HG02588 (cell line): ENCODE data around the gene MED16.
A peak's percentile ranks its signal among the peaks of the same experiment; 100 is the strongest.

Source experiments
- ATAC-seq: cut with Tn5 transposase; IDR thresholded peaks from one replicate; pipeline ENCODE4 v1.9.1; 2021; ENCODE audit warnings: mild to moderate bottlenecking, moderate library complexity; ENCODE audit not compliant: unreplicated experiment

The MED16 gene

DNA sequence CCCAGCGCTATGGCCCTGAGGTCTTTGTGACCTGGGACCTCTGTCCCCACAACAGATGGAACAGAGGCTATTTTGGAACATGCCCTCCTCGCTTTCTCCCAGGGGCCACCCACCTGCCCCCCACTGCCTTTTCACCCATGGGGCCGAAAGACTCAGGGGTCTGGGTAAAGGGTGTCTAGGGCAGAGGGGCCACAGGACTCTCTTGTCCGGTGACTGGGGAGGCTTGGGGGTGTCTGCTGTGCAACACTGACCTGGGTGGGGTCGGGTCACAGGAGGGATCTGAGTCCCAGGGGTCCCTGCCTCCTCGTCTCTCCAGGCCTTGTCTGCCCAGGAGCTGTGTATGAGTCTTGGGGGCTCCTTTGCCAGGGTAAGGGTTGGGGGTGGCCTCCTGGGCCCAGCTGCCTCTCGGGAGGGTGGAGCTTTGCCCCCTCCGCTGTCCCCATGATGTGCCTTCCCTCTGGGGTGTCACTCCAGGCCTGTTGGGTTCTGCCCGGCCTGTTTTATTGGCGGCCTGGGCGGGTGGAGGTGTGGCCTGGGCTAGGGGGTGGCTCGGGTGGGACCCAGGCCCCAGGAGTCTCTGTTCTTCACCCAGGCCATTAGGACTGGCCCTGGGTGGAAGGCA is 34.9 kb upstream of the MED16 start:
- no peak for ATAC-seq

DNA sequence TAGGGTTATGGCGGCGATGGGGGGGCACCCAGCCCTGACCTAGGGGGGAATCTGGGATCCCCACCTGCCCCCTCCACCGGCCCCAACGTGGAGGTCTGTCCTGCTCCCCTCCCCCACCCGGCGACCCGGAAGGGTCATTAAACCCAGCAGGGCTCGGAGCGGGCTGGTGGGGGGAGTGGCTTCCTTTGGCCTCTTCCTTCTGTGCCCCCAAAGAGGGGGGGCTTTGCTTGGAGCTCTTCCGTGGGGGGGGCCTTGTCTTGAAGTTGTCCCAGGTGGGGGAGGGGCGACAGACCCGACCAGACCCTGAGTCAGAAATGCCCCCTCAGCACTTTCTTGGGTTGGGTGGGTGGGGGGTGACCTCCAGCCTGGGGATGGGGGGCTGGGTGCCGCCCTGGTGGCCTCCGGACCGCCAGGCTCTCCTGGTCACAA is 34.4 kb upstream of the MED16 start:
- no peak for ATAC-seq

DNA sequence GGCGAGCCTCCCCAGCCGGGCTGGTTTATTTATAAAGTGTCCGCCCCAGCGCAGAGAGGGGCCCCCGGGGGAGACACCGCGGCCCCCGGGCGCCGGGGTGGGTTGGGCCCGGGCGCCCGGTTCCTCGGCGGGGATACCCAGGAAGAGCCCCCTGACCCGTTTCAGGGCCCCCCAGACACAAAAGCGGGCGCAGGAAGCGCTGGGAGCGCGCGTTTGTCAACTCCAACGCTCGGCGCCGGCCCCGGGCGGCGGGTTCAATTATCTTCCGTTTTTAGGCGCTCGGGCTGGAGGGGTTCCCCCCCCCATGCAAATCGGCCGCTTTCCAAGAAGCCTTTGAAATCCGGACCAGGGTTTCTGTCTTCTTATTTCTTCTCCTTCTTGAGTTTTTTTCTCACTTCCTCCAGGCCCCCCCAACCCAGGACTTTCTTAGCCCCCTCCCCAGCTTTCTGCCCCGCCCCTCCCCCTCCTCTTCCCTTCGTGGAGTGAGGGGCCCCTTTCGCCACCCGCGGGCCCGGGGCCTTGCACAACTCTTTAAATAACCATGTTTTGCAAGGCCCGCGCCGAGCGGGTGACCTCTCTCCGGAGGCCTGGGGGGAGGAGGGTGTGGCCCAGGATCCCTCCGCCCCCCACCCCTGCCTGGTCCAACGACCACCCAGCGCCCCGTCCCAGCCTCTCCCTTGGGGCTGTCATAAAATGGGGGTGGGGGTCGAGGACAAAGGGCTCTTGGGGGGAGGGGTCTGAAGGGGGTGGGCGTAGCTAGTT is 33.8 kb upstream of the MED16 start:
- ATAC-seq, result no peak

DNA sequence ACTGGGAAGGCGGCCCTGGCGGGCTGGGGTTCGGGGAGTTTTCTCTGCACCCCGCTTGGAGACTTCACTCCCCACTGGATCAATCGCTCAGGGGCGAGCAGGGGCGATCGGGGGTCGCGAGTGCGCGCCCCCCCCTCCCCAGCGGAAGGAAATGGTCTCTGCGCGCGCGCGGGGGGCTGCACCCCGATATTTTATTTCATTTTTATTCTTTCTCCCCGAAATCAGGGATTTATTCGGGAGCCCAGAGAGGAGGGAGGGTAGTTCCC is 33.3 kb upstream of the MED16 start:
- no peak for ATAC-seq

DNA sequence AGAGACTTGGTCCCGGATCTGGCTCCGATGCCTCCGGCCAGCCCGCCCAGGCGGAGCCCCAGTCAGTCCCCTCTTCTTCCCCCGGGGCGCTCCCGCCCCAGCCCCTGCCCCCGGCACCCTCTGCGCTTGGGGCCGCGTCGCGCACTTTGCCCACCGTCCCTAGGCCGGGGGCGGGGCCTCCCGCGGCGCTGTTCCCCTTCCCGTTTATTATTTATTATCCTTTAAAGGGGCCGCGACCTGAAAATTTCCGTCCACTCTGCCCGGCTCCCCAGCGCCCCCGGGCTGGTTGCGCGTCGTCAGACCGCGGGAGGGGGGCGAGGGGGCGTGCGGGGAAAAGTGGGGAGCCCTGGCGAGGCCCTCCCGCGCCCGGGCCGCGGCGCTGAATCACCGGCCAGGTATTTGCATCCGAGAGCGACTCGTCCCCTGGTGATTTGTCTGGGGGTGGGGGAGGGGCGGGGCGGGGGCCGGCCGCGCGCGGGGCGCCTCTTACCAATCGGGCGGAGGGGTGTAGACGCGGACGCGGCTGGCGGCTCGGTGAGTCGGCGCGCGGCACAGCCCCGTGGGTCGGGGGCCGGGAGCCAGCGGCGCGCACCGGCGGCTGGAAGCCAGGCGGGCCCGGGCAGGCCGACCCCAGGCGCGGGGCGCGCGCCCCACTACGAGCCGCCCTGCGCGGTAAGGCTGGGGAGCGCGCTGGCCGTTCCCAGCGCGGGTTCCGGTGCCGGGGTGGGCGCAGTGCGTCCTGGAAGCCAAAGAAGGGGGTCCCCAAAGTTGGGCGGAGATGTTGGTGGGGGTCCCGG is 32.7 kb upstream of the MED16 start, which contains the start of gene ARID3A:
Gene ARID3A (plus strand): TSS at position 510 of the 797 bp plus-strand sequence. CDS start 3,494 bp downstream, outside the sequence.
- ATAC-seq, result peak; percentile 44

DNA sequence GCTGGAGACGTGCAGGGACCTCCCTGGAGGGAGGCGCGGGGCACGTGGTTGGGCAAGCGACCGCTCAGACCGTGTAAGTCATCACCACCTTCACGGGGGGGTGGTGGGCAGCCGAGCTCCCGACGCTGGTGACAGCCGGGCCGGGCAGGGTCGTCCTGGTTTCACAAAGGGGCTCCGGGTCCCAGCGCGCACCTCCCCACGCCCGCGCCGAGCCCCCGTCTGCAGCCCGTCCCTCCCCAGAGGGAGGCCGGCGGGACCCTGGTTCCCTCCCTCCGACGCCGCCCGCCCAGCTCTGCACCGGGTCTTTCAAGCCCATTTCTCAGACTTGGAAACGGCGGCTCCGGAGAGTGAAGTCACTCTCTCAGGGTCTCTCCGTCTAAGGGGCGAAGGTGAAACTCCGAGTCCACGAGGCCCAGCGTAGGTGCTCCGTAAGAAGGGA is 32.1 kb upstream of the MED16 start:
- ATAC-seq, result peak; percentile 29

DNA sequence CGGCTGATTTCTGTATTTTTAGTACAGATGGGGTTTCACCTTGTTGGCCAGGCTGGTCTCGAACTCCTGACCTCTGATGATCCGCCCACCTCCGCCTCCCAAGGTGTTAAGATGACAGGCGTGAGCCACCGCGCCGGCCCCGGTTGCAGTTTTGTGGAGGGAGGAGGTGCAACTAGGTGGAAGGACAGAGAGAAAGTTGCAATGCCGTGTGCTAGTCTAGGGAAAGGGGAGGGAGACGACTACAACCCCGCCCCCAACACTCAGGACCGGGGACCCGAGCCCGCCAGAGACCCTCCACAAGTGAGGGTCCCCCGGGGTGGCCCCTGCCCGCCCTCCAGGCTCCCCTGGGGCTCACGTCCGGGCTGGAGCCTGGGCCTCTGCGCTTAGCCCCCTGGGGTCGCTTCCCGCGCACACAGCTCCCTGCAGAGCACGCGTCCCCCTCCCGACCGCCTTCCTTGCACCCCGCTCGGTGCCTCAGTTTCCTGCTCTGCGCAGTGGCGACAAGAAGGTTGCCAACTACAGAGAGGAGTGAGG is 31.6 kb upstream of the MED16 start:
- ATAC-seq, result no peak

DNA sequence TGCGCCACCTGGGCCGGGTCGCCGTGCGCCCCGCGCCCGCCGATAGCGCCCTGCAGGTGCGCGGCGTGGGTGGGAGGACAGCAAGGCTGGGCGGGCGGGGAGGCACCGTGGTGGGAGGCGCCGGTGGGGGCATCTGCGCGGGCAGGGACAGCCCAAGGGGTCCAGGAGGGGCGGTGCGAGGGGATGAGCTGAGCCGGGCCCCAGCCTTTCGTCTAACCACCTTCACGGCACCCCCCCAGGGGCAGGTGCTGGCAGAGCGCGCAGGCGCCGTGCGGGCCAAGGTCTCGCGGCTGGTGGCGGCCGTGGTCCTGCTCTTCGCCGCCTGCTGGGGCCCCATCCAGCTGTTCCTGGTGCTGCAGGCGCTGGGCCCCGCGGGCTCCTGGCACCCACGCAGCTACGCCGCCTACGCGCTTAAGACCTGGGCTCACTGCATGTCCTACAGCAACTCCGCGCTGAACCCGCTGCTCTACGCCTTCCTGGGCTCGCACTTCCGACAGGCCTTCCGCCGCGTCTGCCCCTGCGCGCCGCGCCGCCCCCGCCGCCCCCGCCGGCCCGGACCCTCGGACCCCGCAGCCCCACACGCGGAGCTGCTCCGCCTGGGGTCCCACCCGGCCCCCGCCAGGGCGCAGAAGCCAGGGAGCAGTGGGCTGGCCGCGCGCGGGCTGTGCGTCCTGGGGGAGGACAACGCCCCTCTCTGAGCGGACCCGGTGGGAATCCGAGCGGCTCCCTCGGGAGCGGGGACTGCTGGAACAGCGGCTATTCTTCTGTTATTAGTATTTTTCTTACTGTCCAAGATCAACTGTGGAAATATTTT is 27.3 kb upstream of the MED16 start:
- ATAC-seq, result peak; percentile 31

DNA sequence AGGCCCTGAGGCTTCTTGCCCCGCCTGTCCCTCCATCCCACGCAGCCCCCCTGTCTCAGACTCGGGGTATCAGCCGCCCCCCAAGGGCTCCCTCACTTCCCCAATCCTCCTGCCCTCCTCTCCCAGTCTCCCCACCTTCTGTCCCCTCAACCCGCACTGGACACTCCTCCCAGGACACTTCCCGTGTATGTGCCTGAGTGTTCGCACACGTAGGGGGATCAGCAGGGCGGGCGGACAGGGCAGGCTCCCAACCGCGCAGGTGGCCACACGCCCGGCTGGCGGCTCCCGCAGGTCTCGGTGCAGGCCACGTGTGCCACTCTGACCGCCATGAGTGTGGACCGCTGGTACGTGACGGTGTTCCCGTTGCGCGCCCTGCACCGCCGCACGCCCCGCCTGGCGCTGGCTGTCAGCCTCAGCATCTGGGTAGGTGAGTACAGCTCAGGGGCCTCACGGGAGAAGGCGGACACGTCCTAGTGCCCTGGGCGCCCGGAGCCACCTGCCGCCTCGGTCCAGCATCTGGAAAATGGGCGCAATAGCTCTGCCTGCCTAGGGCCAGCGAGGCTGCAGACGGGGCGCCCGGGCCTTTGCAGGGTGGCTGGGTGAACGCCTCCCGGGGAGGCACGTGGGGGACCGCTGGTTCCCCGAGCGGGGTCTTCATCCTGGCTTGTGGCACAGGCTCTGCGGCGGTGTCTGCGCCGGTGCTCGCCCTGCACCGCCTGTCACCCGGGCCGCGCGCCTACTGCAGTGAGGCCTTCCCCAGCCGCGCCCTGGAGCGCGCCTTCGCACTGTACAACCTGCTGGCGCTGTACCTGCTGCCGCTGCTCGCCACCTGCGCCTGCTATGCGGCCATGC is 26.4 kb upstream of the MED16 start:
- no peak for ATAC-seq

DNA sequence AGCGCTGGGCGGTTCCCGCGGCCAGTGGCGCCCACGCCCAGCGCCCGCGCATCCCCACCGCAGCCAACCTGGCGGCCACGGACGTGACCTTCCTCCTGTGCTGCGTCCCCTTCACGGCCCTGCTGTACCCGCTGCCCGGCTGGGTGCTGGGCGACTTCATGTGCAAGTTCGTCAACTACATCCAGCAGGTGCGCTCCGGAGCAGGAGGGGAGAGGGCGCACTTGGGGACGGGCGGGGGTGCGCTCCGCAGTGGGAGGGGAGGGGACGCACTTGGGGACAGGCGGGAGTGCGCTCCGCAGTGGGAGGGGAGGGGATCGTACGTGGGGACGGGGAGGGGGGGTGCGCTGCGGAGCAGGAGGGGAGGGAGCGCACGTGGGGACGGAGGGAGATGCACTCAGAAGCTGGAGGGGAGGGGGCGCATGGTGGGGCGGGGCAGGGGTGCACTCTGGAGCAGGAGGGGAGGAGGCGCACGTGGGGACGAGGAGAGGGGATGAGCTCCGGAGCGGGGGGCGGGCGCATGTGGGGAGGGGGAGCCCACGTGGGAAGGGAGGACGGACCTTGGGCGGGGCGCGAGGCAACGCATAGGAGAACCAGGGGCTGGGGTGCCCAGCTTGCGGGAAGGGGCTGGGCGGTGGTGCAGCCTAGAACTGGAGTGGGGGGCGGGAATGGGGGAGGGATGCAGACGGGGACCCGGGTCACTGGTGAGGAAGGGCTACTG is 25.7 kb upstream of the MED16 start:
- ATAC-seq, result no peak

DNA sequence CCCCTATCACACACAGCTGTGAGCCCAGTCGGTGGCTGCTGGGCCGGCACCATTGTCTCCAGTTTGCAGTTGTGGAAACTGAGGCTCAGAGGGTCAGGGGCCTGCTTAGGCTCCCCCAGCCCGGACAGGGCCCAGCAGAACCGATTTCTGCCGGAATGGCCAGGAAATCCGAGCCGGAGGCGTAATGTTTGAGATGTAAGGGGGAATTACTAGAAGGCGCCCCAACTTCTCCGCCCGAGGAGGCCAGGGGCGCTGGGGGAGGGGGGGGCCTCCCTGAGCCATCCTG is 25.1 kb upstream of the MED16 start:
- ATAC-seq, result no peak

DNA sequence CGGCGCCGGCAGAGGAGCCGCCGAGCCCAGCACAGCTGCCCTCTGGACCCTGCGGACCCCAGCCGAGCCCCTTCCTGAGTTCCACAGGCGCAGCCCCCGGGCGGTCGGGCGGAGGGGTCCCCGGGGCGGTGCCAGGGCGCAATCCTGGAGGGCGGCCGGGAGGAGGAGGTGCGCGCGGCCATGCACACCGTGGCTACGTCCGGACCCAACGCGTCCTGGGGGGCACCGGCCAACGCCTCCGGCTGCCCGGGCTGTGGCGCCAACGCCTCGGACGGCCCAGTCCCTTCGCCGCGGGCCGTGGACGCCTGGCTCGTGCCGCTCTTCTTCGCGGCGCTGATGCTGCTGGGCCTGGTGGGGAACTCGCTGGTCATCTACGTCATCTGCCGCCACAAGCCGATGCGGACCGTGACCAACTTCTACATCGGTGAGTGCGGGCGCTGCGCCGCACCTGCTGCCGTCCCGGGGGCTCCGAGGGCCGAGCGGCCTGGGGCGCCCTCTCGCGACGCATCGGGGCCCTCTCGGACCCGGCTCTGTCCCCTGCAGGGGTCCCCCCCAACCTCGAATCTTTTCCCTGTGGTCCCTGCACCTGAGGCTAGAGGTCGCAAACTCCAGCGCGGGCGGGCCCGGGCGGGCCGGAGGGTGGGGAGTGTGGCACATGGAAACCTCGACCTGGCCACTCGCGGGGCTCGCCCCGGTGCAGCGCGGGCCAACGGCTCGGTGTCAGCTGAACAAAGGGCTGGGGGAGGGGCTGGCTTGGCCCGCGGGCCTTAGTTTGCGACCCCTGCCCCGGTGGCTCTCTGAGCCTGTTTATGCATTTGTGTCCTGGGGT is 24.6 kb upstream of the MED16 start, which contains the start of gene KISS1R:
Gene KISS1R (plus strand): TSS at position 11 of the 829 bp plus-strand sequence. CDS start 170 bp downstream, at position 181.
- ATAC-seq, result no peak

DNA sequence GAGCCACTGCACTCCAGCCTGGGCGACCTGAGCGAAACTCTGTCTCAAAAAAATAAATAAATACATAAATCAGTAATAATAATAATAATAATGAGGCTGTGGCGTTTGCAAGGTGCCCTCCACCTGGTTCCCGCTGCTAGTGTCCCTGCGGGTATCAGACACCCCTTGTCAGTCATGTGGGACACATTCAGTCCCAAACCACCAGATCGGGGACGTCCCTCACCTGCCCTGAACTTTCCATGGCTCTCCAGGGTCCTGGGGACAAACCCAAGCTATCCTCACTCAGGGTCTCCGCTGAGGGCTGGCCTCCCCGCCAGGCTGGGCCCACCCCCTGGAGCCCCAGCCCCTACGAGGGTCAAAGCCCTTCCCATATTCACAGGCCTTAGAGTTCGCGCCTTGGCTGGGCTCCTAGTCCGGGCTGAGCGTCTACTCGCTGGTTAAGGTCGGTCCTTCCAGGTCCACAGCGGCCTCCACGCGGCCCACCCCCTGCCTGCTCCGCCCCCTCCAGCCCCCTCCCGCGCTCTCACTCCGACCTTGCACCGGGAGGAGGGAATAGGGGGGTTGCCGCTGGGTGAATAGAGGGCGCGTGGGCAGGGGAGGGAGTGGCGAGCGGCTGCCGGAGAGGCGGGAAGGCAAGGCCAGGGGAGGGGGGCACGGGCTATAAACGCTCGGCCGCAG is 23.8 kb upstream of the MED16 start:
- no peak for ATAC-seq

DNA sequence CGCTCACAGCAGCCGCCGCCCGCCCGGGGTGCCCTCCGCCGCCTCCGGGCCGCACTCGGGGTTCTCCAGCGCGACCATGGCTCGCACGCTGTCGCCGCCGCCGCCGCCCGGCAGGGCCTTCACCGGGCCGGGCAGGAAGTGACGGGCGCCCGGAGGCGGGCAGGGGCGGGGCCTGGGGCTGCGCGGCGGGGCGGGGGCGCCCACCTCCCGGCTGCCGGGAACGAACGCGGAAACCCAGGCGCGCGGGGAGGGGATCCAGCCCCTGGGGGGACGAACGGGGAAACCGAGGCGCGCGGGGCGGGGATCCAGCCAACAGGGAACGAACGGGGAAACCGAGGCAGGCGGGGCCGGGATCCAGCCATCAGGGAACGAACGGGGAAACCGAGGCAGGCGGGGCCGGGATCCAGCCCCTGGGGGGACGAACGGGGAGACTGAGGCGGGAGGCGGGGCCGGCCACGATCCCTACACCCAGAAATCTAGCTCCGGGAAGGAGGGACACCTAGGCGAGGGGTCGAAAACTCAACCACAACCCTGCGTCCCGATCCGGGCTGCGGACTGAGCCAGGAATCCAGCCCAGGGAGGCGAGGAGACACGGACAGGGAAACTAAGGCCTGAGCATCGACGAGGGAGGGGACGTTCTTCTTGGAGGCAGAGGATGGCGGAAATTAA is 20.2 kb upstream of the MED16 start, which contains the start of gene R3HDM4:
Gene R3HDM4 (minus strand): TSS at position 140 of the 669 bp plus-strand sequence. CDS start 62 bp downstream, at position 78.
- ATAC-seq, result peak; percentile 48

DNA sequence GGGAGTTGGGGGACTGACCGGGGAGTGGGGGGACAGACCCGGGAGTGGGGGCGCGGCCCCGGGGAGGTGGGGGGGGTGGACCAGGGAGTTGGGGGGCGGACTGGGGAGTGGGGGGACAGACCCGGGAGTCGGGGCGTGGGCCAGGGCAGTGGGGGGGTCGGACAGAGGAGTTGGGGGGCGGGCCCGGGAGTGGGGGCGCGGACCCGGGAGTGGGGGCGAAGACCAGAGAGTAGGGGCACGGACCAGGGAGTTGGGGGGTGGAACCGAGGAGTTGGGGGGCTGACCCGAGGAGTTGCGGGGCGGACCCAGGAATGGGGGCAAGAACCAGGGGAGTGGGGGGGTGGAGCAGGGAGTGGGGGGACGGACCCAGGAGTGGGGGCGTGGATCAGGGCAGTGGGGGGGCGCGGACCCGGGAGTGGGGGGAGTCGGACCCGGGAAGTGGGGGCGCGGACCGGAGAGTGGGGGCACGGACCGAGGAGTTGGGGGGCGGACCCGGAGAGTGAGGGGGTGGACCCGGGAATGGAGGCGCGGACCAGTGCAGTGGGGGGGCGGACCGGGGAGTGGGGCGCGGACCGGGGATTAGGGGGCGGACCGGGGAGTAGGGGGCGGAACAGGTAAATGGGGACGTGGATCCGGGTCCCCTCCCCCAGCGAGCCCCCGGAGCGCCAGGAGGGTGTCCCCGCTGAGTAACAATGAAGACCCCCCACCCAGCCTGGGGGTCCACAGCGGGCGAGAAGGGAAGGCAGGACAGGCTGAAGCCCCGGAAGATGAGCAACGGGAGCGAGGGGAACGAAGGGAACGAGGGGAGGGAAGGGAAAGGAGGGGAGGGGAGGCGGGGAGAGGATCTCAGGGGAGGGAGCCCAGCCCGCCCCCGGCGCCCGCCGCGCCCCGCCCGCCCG is 19.4 kb upstream of the MED16 start:
- no peak for ATAC-seq
